NCI-H1417 treated with DMSO at 0.1 percent for 48 hours (cell line): ENCODE results near the gene ESRRG.

Source experiments
- DNase-seq: peaks from one replicate; lab custom pipeline; 2025; lab: John Stamatoyannopoulos, UW

The ESRRG gene

DNA sequence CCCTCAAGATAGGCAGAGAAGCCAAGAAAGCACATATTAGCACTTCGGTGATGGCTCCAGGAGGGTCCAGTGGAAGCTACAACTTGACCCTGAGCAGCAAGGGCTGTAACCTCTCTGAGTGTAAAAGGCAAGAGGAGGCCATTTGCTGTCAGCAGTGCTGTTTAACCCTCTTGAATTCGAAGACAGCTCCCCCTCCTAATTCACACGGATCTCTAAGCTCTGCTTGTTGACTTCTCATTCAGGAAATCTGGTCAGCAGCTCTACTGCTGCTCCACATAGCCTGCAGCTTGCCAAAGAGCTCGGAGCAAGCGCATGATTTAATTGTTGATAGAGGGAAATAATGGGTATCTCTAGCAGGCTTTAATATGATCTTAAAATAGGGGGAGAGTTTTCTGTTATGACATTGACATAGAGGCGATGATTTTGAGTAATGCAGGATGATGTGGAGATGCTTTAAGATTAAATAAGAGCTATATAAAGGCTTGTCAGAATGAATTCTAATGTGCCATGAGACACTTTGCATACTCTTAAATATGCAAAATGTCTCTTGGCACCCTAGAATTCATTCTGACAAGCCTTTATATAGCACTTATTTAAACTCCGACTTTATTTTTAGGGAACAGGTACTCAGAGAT, 220.6 kb downstream of the ESRRG start:
- no peak for DNase-seq

GRCh38 chr1:216500273-216500967, 222.8 kb downstream of the ESRRG start:
- DNase-seq, result no peak

DNA sequence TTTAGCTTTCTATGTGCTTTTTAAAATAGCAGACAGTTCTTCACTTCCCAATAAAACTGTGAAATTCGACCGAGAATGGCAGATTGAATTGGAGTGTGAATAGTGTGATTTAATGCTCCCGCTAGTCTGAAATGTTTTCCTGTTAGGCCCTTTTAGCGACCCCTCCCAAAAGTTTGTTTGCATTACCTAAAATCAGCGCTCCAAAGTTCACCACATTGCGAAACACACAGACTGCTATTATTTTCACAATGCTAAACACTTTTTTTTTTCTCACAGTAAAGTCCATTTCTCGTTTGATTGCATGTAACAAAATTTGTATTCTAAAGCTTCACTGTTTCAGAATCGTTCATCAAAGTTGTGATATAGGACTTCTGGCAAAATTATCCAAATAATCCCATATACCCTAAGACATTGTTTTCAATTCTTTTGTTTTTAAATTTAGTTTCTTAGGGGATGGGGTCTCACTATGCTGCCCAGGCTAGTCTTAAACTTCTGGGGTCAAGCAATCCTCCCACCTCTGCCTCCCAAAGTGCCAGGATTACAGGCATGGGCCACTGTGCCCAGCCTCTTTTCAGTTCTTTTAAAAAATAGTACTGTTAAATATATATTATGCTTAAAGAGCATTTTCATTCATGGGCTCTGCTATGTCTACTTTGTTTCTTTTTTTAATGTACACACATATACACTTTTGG, 223.5 kb downstream of the ESRRG start:
- no peak for DNase-seq

- DNase-seq, result no peak
These were observed 225.0 kb downstream of the ESRRG start for GRCh38 chr1:216498277-216498676.

GRCh38 chr1:216485042-216485441, 238.2 kb downstream of the ESRRG start:
- DNase-seq, result no peak

GRCh38 chr1:216483672-216484401, 239.4 kb downstream of the ESRRG start:
- no peak for DNase-seq

DNA sequence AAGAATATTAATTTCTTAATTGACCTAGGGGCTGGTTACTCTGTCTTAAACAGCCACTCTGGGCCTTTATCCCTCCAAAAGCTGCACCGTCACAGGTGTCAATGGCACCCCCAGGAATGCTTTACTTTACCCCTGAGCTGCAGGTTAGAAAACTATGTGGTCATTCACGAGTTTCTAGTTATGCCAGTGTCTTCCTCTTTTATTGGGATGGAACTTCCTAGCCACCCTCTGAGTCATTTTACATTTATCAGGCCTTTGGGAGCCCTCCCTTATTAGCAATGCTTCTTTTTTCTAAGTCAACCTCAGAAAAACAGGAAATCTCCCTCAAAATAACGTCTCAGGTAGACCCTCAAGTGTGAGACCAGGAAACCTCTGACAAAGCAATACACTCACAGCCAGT, 240.6 kb downstream of the ESRRG start:
- DNase-seq, result no peak

GRCh38 chr1:216478238-216478637, 245.0 kb downstream of the ESRRG start:
- DNase-seq, result no peak

DNA sequence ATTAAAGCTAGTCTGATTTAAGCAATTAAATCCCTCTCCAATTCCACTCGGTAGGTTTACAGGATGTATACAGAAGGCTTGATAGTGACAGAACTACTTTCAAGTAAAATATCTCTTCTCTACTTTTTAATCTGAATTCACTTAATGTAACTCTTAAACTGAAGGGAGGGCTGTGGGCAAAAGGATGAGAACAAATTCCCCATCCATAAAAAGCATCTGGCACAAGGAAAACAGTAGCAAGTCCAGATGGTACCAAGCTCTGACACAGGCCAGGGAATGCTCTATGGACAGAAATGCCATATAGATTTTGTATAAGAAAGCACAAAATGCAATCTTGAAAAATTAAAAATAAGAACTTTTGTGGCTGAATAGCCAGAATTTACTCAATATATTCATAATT, 246.9 kb downstream of the ESRRG start:
- no peak for DNase-seq

- DNase-seq, result no peak
These were observed 247.5 kb downstream of the ESRRG start for GRCh38 chr1:216475659-216476276.

GRCh38 chr1:216466162-216466801, 256.9 kb downstream of the ESRRG start:
- DNase-seq, result no peak

DNA sequence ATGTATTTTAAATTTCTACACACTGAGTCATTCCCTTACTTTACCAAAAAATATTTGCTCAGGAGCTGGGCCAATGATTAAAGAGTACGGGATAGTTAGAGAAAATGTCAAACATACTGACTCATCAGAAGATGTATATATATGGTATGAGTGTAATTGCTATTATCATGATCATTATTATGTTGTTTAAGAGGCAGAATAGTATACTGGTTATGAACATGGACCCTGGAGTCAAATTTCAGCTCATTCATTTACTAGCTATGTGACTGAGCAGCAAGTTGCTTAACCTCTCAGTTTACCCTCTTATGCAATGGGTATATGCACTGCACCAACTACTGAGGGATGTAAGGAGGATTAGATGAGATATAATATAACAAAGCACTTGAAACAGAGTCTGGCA, 258.7 kb downstream of the ESRRG start:
- DNase-seq, result no peak

DNA sequence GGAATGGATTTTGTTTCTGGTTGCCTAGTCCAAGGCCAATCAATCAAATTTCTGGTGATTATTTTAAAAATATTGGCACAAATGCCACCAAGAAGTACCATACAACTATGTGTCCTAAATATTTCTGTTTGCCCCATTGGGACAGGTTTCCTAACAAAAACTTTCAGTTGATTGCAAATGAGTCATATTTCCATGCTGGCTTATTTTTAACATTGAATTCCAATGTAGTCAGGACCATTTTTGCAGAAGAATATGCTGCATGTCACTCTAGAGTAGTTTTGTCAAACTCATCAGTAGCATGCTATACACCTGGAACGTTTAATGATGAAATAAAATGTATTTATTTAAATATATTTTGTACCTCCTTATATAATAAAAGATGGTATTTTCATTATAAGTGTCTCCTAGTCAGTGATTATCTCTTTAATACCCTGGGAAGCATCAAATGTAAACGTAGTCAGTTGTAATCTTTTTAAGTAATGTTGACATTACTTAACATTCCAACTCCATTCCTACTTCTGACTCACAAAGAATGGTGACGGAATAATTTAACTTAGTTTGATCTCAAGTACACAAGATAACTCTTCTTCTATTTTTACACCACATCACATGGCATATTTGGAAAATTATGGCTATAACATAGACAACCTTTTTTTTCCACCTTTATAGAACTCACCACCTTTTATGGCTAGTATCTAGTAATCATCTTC, 261.0 kb downstream of the ESRRG start:
- no peak for DNase-seq

DNA sequence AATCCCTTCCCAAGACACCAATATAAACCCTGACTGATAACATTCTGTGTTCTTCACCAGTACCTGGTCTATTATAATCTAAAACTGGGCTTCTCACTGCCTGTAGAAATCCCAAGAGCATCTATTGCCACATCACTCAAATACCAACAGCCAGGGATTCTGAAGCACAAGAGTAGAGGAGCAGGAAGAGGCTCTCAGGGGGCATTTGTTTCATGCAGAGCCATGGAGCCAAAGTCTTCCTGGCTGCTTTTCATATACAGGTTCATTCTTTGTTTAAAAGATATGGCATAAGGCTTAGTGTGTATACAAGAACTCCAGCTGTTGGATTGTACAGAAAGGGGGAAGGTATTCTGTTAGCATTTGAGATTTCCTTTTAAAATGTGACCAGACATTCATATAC, 261.8 kb downstream of the ESRRG start:
- no peak for DNase-seq

GRCh38 chr1:216459651-216460207, 263.5 kb downstream of the ESRRG start:
- no peak for DNase-seq

GRCh38 chr1:216458812-216459211, 264.4 kb downstream of the ESRRG start:
- no peak for DNase-seq

DNA sequence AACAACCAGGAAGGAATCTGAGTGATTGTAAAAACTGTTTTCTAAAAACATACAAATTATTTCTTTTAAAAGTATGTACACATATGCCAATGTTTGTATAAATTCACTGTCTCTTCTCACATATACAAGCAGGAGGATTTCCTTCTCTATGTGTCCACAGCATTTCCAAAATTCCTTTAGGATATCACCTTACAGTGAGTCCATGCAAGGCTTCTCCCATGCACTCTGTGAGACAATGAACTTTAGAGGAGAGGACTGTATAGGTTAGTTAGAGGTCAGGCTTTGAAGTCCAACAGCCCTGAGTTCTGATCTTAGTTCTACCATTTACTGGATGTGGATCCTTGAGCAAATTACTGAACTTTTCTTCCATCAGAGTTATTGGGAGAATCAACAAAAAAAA, 265.9 kb downstream of the ESRRG start:
- DNase-seq, result no peak

GRCh38 chr1:216456682-216457081, 266.5 kb downstream of the ESRRG start:
- no peak for DNase-seq

DNA sequence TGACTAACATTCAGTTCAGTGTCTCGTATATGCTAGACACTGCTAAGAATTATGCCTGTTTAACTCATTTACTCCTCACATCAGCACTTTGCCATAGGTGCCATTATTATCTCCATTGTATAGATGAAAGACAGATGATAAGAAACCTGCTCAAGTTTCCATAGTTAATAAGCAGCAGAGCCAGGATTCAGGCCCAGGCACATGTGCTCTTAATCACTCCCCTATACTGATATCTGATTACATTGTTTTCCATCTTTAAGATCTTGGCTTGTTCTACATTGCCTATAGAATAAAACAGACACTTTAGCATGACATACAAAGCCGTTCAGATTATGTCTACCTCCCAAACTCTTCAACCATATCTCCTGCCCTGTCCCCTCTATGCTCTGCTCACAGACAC, 269.5 kb downstream of the ESRRG start:
- DNase-seq, result no peak
